ENCODE results near the gene NPRL2.

The NPRL2 gene

GRCh38 chr3:50323614-50324199, 26.9 kb downstream of the NPRL2 start:
- DNase-seq (ENCODE audit: insufficient read length, low spot score): no peak
- TF ChIP-seq POLR2A (IDR thresholded peaks at IDR 0.05; ENCODE audit: low read depth, low read length): no peak
- no peak for FAIRE-seq

GRCh38 chr3:50323092-50323600, 27.4 kb downstream of the NPRL2 start:
- no peak for TF ChIP-seq POLR2A (IDR thresholded peaks at IDR 0.05; ENCODE audit: low read depth, low read length)
- DNase-seq (ENCODE audit: insufficient read length, low spot score) (no peak), FAIRE-seq (no peak)

GRCh38 chr3:50322386-50323091, 28.0 kb downstream of the NPRL2 start, which contains the start of gene HYAL2:
Gene HYAL2 (minus strand): TSS chr3:50322745. CDS start chr3:50320489, 2,256 bp downstream.
- FAIRE-seq: no peak
- DNase-seq (ENCODE audit: insufficient read length, low spot score): no peak
- TF ChIP-seq POLR2A (IDR thresholded peaks at IDR 0.05; ENCODE audit: low read depth, low read length): no peak

- no peak for TF ChIP-seq POLR2A (IDR thresholded peaks at IDR 0.05; ENCODE audit: low read depth, low read length)
- DNase-seq (ENCODE audit: insufficient read length, low spot score) (no peak), FAIRE-seq (no peak)
Measured at GRCh38 chr3:50322115-50322385, 28.5 kb downstream of the NPRL2 start.

GRCh38 chr3:50321336-50322114, 29.1 kb downstream of the NPRL2 start:
- TF ChIP-seq POLR2A (IDR thresholded peaks at IDR 0.05; ENCODE audit: low read depth, low read length): peak; percentile 73
- no peak for FAIRE-seq
- peak; percentile 81 for DNase-seq (ENCODE audit: insufficient read length, low spot score)

- DNase-seq (ENCODE audit: insufficient read length, low spot score) (no peak), FAIRE-seq (no peak)
- TF ChIP-seq POLR2A (IDR thresholded peaks at IDR 0.05; ENCODE audit: low read depth, low read length): no peak
Measured at GRCh38 chr3:50320853-50321335, 29.7 kb downstream of the NPRL2 start.

- TF ChIP-seq POLR2A (IDR thresholded peaks at IDR 0.05; ENCODE audit: low read depth, low read length): no peak
- no peak for DNase-seq (ENCODE audit: insufficient read length, low spot score)
- no peak for FAIRE-seq
Measured at GRCh38 chr3:50319894-50320625, 30.5 kb downstream of the NPRL2 start.

- no peak for TF ChIP-seq POLR2A (IDR thresholded peaks at IDR 0.05; ENCODE audit: low read depth, low read length)
- FAIRE-seq (no peak), DNase-seq (ENCODE audit: insufficient read length, low spot score) (no peak)
Measured at GRCh38 chr3:50319181-50319893, 31.2 kb downstream of the NPRL2 start.

- FAIRE-seq: no peak
- no peak for DNase-seq (ENCODE audit: insufficient read length, low spot score)
- TF ChIP-seq POLR2A (IDR thresholded peaks at IDR 0.05; ENCODE audit: low read depth, low read length): no peak
Measured at GRCh38 chr3:50318615-50319014, 32.0 kb downstream of the NPRL2 start.

GRCh38 chr3:50318163-50318562, 32.4 kb downstream of the NPRL2 start:
- FAIRE-seq (no peak), DNase-seq (ENCODE audit: insufficient read length, low spot score) (no peak)
- TF ChIP-seq POLR2A (IDR thresholded peaks at IDR 0.05; ENCODE audit: low read depth, low read length): no peak

- FAIRE-seq (no peak), DNase-seq (ENCODE audit: insufficient read length, low spot score) (no peak)
- no peak for TF ChIP-seq POLR2A (IDR thresholded peaks at IDR 0.05; ENCODE audit: low read depth, low read length)
Measured at GRCh38 chr3:50317300-50317699, 33.3 kb downstream of the NPRL2 start.

GRCh38 chr3:50316657-50317242, 33.8 kb downstream of the NPRL2 start:
- DNase-seq (ENCODE audit: insufficient read length, low spot score): peak; percentile 94
- peak; percentile 73 for FAIRE-seq
- TF ChIP-seq POLR2A (IDR thresholded peaks at IDR 0.05; ENCODE audit: low read depth, low read length): no peak

GRCh38 chr3:50314816-50315215, 35.8 kb downstream of the NPRL2 start:
- DNase-seq (ENCODE audit: insufficient read length, low spot score) (no peak), FAIRE-seq (no peak)
- TF ChIP-seq POLR2A (IDR thresholded peaks at IDR 0.05; ENCODE audit: low read depth, low read length): no peak
